HepG2 (cell line): ENCODE data around the gene STXBP2. TPM values are rescaled to one million over a fixed set of nuclear protein-coding genes. Genes with fewer than 3 reads are reported as not detected.

Source experiments
- ATF7-NPFF ChIP-seq: sonication (generic); formaldehyde crosslinking; IDR thresholded peaks from 2 replicates; pipeline ENCODE4 v1.8.1; 2023; ENCODE audit warnings: mild to moderate bottlenecking, low read depth, missing genetic modification reagents, moderate library complexity
- CEBPB ChIP-seq: IDR thresholded peaks from 2 replicates; pipeline ENCODE4 v1.6.1; 2011; ENCODE audit warnings: low read depth, low read length, improper control_type of control experiment, borderline replicate concordance
- E2F5 ChIP-seq: sonication (generic); formaldehyde crosslinking; conservative IDR thresholded peaks from 2 replicates; pipeline ENCODE4 v1.4.0; 2020; ENCODE audit warnings: missing genetic modification reagents
- IRX3 ChIP-seq: sonication (generic); formaldehyde crosslinking; IDR thresholded peaks from 2 replicates; pipeline ENCODE4 v1.8.1; 2023; ENCODE audit warnings: mild to moderate bottlenecking, low read depth, missing genetic modification reagents, borderline replicate concordance
- LBX2 ChIP-seq: sonication (generic); formaldehyde crosslinking; IDR thresholded peaks from 2 replicates; pipeline ENCODE4 v1.5.0; 2020; ENCODE audit warnings: missing genetic modification reagents, mild to moderate bottlenecking, borderline replicate concordance
- LCORL ChIP-seq, 2 experiments: fragments of 450-650 bp in 1 of 2; sonication (generic) in 1 of 2; formaldehyde crosslinking in 1 of 2; IDR thresholded peaks; 2 replicates each; pipeline versions ENCODE4 v1.5.0 to v1.6.1; 2017 to 2020; ENCODE audit warnings: antibody characterized with exemption in 1 of 2, missing genetic modification reagents in 1 of 2
- RAD51 ChIP-seq: fragments of 450-650 bp; IDR thresholded peaks from 2 replicates; pipeline ENCODE4 v1.6.1; 2016; ENCODE audit warnings: borderline replicate concordance
- SCMH1 ChIP-seq: sonication (generic); formaldehyde crosslinking; IDR thresholded peaks from 2 replicates; pipeline ENCODE4 v1.9.0; 2021; ENCODE audit warnings: missing genetic modification reagents, mild to moderate bottlenecking, borderline replicate concordance
- SP140L ChIP-seq: sonication (generic); formaldehyde crosslinking; IDR thresholded peaks from 2 replicates; pipeline ENCODE4 v1.4.0; 2020; ENCODE audit warnings: missing genetic modification reagents, borderline replicate concordance
- SP4 ChIP-seq: sonication (generic); formaldehyde crosslinking; IDR thresholded peaks from 2 replicates; pipeline ENCODE4 v1.8.1; 2023; ENCODE audit warnings: mild to moderate bottlenecking, missing genetic modification reagents
- SRF ChIP-seq: IDR thresholded peaks from 2 replicates; pipeline ENCODE4 v1.6.1; 2011; ENCODE audit warnings: mild to moderate bottlenecking, low read depth, low read length, moderate library complexity
- SRSF4 ChIP-seq: fragments of 200-400 bp; formaldehyde crosslinking; IDR thresholded peaks from one replicate; pipeline ENCODE4 v1.6.1; 2018; ENCODE audit warnings: mild to moderate bottlenecking, low read depth, low read length, moderate library complexity; ENCODE audit not compliant: poor library complexity, severe bottlenecking
- TEF ChIP-seq: sonication (generic); formaldehyde crosslinking; IDR thresholded peaks from 2 replicates; pipeline ENCODE4 v1.5.0; 2020; ENCODE audit warnings: missing genetic modification reagents
- XBP1 ChIP-seq: sonication (generic); formaldehyde crosslinking; IDR thresholded peaks from 2 replicates; pipeline ENCODE4 v1.5.0; 2020; ENCODE audit warnings: missing genetic modification reagents
- YEATS4 ChIP-seq: sonication (generic); formaldehyde crosslinking; IDR thresholded peaks from 2 replicates; pipeline ENCODE4 v1.4.0; 2020; ENCODE audit warnings: missing genetic modification reagents, borderline replicate concordance
- ZFYVE20 ChIP-seq: sonication (generic); formaldehyde crosslinking; IDR thresholded peaks from 2 replicates; pipeline ENCODE4 v1.8.0; 2023; ENCODE audit warnings: low read depth, mild to moderate bottlenecking, moderate library complexity, missing genetic modification reagents, borderline replicate concordance
- ZGPAT ChIP-seq: IDR thresholded peaks from 2 replicates; pipeline ENCODE4 v1.6.1; 2016; ENCODE audit warnings: mild to moderate bottlenecking
- ZNF282 ChIP-seq: fragments of 450-650 bp; IDR thresholded peaks from 2 replicates; pipeline ENCODE4 v1.6.1; 2018; ENCODE audit not compliant: partially characterized antibody
- ZNF350 ChIP-seq: sonication (generic); formaldehyde crosslinking; IDR thresholded peaks from 2 replicates; pipeline ENCODE4 v1.4.0; 2020; ENCODE audit warnings: mild to moderate bottlenecking, low read depth, missing genetic modification reagents, borderline replicate concordance
- ZNF431 ChIP-seq: sonication (generic); formaldehyde crosslinking; IDR thresholded peaks from 2 replicates; pipeline ENCODE4 v1.9.0; 2022; ENCODE audit warnings: missing genetic modification reagents, low read depth, mild to moderate bottlenecking, borderline replicate concordance
- ZNF605 ChIP-seq: sonication (generic); formaldehyde crosslinking; IDR thresholded peaks from 2 replicates; pipeline ENCODE4 v1.8.0; 2022; ENCODE audit warnings: mild to moderate bottlenecking, missing genetic modification reagents
- ZNF639 ChIP-seq: conservative IDR thresholded peaks from 2 replicates; pipeline ENCODE4 v1.6.1; 2018; ENCODE audit warnings: missing genetic modification reagents
- ZNF775 ChIP-seq: sonication (generic); formaldehyde crosslinking; IDR thresholded peaks from 2 replicates; pipeline ENCODE4 v1.4.0; 2020; ENCODE audit warnings: missing genetic modification reagents, mild to moderate bottlenecking, moderate library complexity, borderline replicate concordance
- polyA plus RNA-seq, 8 experiments: library from polyadenylated mRNA; depleted of rRNA in 3 of 8; stranded (reverse) in 7 of 8; unstranded in 1 of 8; fragments of >200 nt; fragmentation: Illumina TruSeq in 4 of 8; extraction: Trizol in 4 of 8; gene quantifications; 2 replicates each; pipeline versions ENCODE4 v1.2.1 to v1.2.3, GENCODE V29; 2011 to 2016; ENCODE audit warnings: low read depth in 4 of 8, missing spikeins in 1 of 8, mixed read lengths in 1 of 8; ENCODE audit not compliant: insufficient read depth in 1 of 8
- total RNA-seq, 5 experiments: library from RNA; depleted of rRNA; stranded (reverse); fragments of >200 nt; fragmentation: Illumina TruSeq; extraction: Trizol; gene quantifications; 2 replicates each; pipeline ENCODE4 v1.2.3, GENCODE V29; 2016; ENCODE audit warnings: low read depth in 1 of 5

Gene STXBP2
- total and polyA plus RNA-seq, 2 of the 13 experiments (the other 11 are each of a cell fraction or from before 2014, with no cell fraction given): 22.8 to 40.1 TPM

GRCh38 chr19:7680606-7681339, 43.9 kb downstream of the STXBP2 start, which contains the start of gene TRAPPC5 (continued):
- no peak for TF ChIP-seq IRX3 (CRISPR knock-in tag)
- no peak for TF ChIP-seq SCMH1 (CRISPR knock-in tag)
- TF ChIP-seq LBX2 (CRISPR knock-in tag): no peak
- no peak for TF ChIP-seq CEBPB
- TF ChIP-seq E2F5 (CRISPR knock-in tag): peak; percentile 68; the same call in 1 of the 2 replicates
- TF ChIP-seq ZNF350 (CRISPR knock-in tag): no peak
- TF ChIP-seq ZNF775 (CRISPR knock-in tag): no peak
- TF ChIP-seq ZNF639 (CRISPR knock-in tag): no peak
- TF ChIP-seq SRSF4: no peak
- TF ChIP-seq ZNF282: no peak
- 0 out of 2 replicates have a peak, but pooled peaks have one; percentile 68 for TF ChIP-seq ZNF431 (CRISPR knock-in tag)
- 0 out of 2 replicates have a peak, but pooled peaks have one; percentile 39 for TF ChIP-seq ZFYVE20
- TF ChIP-seq SP140L (CRISPR knock-in tag): no peak
- TF ChIP-seq RAD51: no peak
- peak; percentile 81 for TF ChIP-seq ATF7-NPFF (CRISPR knock-in tag)
- TF ChIP-seq ZNF605 (CRISPR knock-in tag): no peak
- TF ChIP-seq LCORL (IDR thresholded peaks at IDR 0.05): no peak
- TF ChIP-seq LCORL (CRISPR knock-in tag; IDR thresholded peaks at IDR 0.05): peak; percentile 33; the same call in 1 of the 2 replicates
- TF ChIP-seq TEF (CRISPR knock-in tag): no peak
- peak; percentile 81; the same call in 1 of the 2 replicates for TF ChIP-seq YEATS4 (CRISPR knock-in tag)
- TF ChIP-seq SRF: no peak
- TF ChIP-seq XBP1: no peak
- TF ChIP-seq ZGPAT (CRISPR knock-in tag): peak; percentile 66; the same call in 1 of the 2 replicates
- TF ChIP-seq SP4: peak; percentile 85; the same call in 1 of the 2 replicates
